Caco-2 (cell line): ENCODE measurements around the gene RRM2. TPM values are rescaled to one million over a fixed set of nuclear protein-coding genes. Genes with fewer than 3 reads are reported as not detected.

Experiments
- BruUV-seq: library from RNA; stranded (reverse); fragments of 400-500 nt; replicated peaks from 2 replicates; lab custom pipeline; 2021; lab: Mats Ljungman, UMichigan
- CTCF ChIA-PET: fragments of 300-600 bp; sonication (Branson Sonifier 250); formaldehyde crosslinking; loops from one replicate; lab custom pipeline; 2022; ENCODE audit warnings: antibody characterized with exemption; lab: Charles Lee
- POLR2A ChIA-PET: fragments of 300-600 bp; sonication (Branson Sonifier 250); formaldehyde crosslinking; loops from one replicate; lab custom pipeline; 2022; ENCODE audit warnings: antibody characterized with exemption; lab: Charles Lee
- DNase-seq, 2 experiments: peaks; one replicate each; pipeline versions ENCODE4 v3.0.0 to v3.0.0-alpha.2; 2020 to 2022
- H3K27me3 ChIP-seq: replicated peaks from 2 replicates; pipeline ENCODE4 v1.6.0; 2011; ENCODE audit warnings: low read length; ENCODE audit not compliant: control insufficient read depth, insufficient read depth
- H3K36me3 ChIP-seq: 2 replicates; pipeline ENCODE4 v1.5.1; 2011; ENCODE audit warnings: low read length; ENCODE audit not compliant: control insufficient read depth, insufficient read depth
- H3K4me1 ChIP-seq: fragments of 250-450 bp; sonication (Bioruptor Pico); 2 replicates; pipeline ENCODE4 v1.5.1; 2020; ENCODE audit warnings: mild to moderate bottlenecking
- H3K4me3 ChIP-seq: 2 replicates; pipeline ENCODE4 v1.5.1; 2011; ENCODE audit warnings: low read depth, mild to moderate bottlenecking, control low read depth, low read length
- H3K9me3 ChIP-seq: fragments of 250-450 bp; sonication (Bioruptor Pico); 2 replicates; pipeline ENCODE4 v1.5.1; 2020; ENCODE audit warnings: mild to moderate bottlenecking, moderate library complexity
- H3K27ac Mint-ChIP-seq: one replicate; pipeline ENCODE4 v1.8.0; 2022; ENCODE audit warnings: mixed read lengths; ENCODE audit not compliant: unreplicated experiment
- H3K27me3 Mint-ChIP-seq: one replicate; pipeline ENCODE4 v1.8.0; 2022; ENCODE audit warnings: mixed read lengths; ENCODE audit not compliant: insufficient read depth, unreplicated experiment
- H3K36me3 Mint-ChIP-seq: one replicate; pipeline ENCODE4 v1.8.0; 2022; ENCODE audit warnings: mild to moderate bottlenecking, mixed read lengths; ENCODE audit not compliant: insufficient read depth, unreplicated experiment
- H3K4me1 Mint-ChIP-seq: one replicate; pipeline ENCODE4 v1.8.0; 2022; ENCODE audit warnings: low read depth, mixed read lengths; ENCODE audit not compliant: unreplicated experiment
- H3K4me3 Mint-ChIP-seq: one replicate; pipeline ENCODE4 v1.8.0; 2022; ENCODE audit warnings: mild to moderate bottlenecking, moderate library complexity, mixed read lengths; ENCODE audit not compliant: unreplicated experiment
- H3K9me3 Mint-ChIP-seq: one replicate; pipeline ENCODE4 v1.8.0; 2022; ENCODE audit warnings: mixed read lengths; ENCODE audit not compliant: unreplicated experiment
- intact Hi-C: fragments of 100-400 bp; cut with micrococcal nuclease; formaldehyde crosslinking; loops from one replicate; pipeline ENCODE4 v1.10.0; 2022; ENCODE audit not compliant: unreplicated experiment
- total RNA-seq: library from RNA; stranded (reverse); gene quantifications from 2 replicates; pipeline ENCODE4 v1.2.3, GENCODE V29; 2022
- TF ChIP-seq, protein P1 (sequence below), 2 experiments: fragments of 200-600 bp in 1 of 2; IDR thresholded peaks; 1 replicate in 1 of 2; 2 replicates in 1 of 2; pipeline versions ENCODE4 v1.5.1 to v1.8.0; 2011 to 2022; ENCODE audit warnings: antibody characterized with exemption in 1 of 2, control low read depth in 1 of 2, inconsistent platforms in 1 of 2, low read depth in 1 of 2, low read length in 1 of 2, mild to moderate bottlenecking in 1 of 2, moderate library complexity in 1 of 2; ENCODE audit not compliant: insufficient read depth in 1 of 2, severe bottlenecking in 1 of 2, unreplicated experiment in 1 of 2

RRM2 gene
- total RNA-seq, 1 experiment from 2014 or later = 169 TPM

DNA sequence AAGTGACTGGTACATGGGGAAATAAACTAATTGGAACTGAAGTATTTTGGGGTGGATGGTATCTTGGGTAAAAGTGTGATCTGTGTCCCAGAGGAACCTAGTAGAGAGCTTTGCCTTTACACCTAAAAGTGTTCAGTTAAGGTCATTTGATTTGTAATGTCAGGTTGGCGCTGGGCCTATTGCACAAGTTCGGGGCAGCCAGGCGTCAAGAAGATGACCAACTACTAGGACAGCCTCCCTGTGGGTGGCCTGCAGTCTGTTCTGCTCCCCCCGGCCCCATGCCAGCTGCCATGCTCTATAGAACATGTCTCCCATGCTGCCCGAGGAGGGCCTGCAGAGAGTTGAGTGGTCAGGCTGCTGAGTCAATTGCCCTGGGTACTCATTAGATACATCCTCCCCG lies 10.1 kb downstream of the RRM2 start:
- H3K4me3 ChIP-seq = no peak overlapping the region
- peaks cover 88% of the 10 kb centered on the region for H3K36me3 Mint-ChIP-seq
- no peaks in the 10 kb centered on the region for H3K9me3 ChIP-seq
- H3K4me1 ChIP-seq = peaks cover 13% of the 10 kb centered on the region
- TF ChIP-seq, protein P1, sequence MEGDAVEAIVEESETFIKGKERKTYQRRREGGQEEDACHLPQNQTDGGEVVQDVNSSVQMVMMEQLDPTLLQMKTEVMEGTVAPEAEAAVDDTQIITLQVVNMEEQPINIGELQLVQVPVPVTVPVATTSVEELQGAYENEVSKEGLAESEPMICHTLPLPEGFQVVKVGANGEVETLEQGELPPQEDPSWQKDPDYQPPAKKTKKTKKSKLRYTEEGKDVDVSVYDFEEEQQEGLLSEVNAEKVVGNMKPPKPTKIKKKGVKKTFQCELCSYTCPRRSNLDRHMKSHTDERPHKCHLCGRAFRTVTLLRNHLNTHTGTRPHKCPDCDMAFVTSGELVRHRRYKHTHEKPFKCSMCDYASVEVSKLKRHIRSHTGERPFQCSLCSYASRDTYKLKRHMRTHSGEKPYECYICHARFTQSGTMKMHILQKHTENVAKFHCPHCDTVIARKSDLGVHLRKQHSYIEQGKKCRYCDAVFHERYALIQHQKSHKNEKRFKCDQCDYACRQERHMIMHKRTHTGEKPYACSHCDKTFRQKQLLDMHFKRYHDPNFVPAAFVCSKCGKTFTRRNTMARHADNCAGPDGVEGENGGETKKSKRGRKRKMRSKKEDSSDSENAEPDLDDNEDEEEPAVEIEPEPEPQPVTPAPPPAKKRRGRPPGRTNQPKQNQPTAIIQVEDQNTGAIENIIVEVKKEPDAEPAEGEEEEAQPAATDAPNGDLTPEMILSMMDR (IDR thresholded peaks at IDR 0.05; ENCODE audit: insufficient read depth in 1 of 2, low read depth in 1 of 2, low read length in 1 of 2, severe bottlenecking in 1 of 2, unreplicated experiment in 1 of 2) = no peak
- no peak overlapping the region for H3K4me3 Mint-ChIP-seq
- H3K27me3 Mint-ChIP-seq = no peaks in the 10 kb centered on the region
- intact Hi-C loops = no loop called here
- CTCF ChIA-PET = no interaction called here
- POLR2A ChIA-PET = no interaction called here
- H3K27me3 ChIP-seq = no peaks in the 10 kb centered on the region
- peaks cover 4% of the 10 kb centered on the region for H3K36me3 ChIP-seq
- no TSS peak for BruUV-seq
- H3K9me3 Mint-ChIP-seq = no peaks in the 10 kb centered on the region
- H3K27ac Mint-ChIP-seq = peak overlapping the region; percentile 33
- DNase-seq = no peak
- H3K4me1 Mint-ChIP-seq = peaks cover 23% of the 10 kb centered on the region

GRCh38 chr2:10132996-10133647 lies 10.6 kb downstream of the RRM2 start:
- no peak overlapping the region for H3K27ac Mint-ChIP-seq
- H3K4me3 Mint-ChIP-seq = no peak overlapping the region
- no TSS peak for BruUV-seq
- no peak overlapping the region for H3K4me3 ChIP-seq
- H3K9me3 Mint-ChIP-seq = no peaks in the 10 kb centered on the region
- peaks cover 83% of the 10 kb centered on the region for H3K36me3 Mint-ChIP-seq
- ChIA-PET CTCF (no interaction called here), POLR2A (interaction anchor here (0.7 to 1.1 kb wide), 2 partner anchors 302 to 1255 kb away, joined by 3 to 4 read pairs; no protein-coding TSS in a partner anchor)
- intact Hi-C loops = no loop called here
- H3K27me3 Mint-ChIP-seq = no peaks in the 10 kb centered on the region
- H3K9me3 ChIP-seq = no peaks in the 10 kb centered on the region
- peaks cover 13% of the 10 kb centered on the region for H3K4me1 ChIP-seq
- TF ChIP-seq, protein P1 (IDR thresholded peaks at IDR 0.05; ENCODE audit: insufficient read depth in 1 of 2, low read depth in 1 of 2, low read length in 1 of 2, severe bottlenecking in 1 of 2, unreplicated experiment in 1 of 2) = no peak
- no peaks in the 10 kb centered on the region for H3K27me3 ChIP-seq
- H3K36me3 ChIP-seq = peaks cover 4% of the 10 kb centered on the region
- DNase-seq = no peak
- H3K4me1 Mint-ChIP-seq = peaks cover 23% of the 10 kb centered on the region

DNA sequence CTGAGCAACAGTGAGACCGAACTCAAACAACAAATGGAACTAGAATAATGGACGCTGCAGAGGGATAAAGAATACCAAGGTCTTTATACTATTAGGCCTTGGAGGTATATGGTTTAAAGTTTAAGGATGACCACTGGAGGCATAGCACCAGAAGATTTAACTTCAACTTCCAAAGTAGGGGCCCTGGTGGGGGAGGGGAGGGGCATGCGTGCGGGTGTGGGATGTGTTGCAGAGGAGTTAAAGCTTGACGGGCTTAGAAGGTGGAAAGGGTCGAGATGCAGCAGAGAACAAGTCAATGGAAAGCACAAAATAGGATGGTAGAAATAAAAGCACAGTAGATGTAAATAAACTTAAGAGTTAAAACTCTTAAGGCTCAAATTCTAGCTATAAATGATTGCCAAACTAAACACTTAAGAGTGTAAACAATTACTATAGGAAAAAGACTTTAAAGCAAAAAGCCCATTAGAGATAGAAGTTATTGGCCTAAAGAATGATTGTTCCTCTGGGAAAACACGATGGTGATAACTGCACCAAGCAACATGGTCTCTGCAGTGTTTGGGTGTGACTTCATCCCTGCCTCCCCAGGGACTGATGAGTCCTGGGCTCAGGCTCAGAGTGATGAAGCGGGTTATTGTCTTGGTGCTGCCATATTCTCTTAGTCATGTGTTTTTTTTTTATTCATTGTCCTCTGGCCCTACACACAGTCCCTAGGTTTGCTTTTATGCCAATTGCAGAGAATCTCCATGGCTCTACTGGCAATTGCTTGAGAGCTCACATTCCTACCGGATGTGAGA lies 13.0 kb downstream of the RRM2 start:
- intact Hi-C loops = no loop called here

More for the DNA sequence above, 13.0 kb downstream of the RRM2 start:
- no peaks in the 10 kb centered on the region for H3K9me3 ChIP-seq
- no TSS peak for BruUV-seq
- no peak overlapping the region for H3K4me3 Mint-ChIP-seq
- H3K27me3 Mint-ChIP-seq = no peaks in the 10 kb centered on the region
- no peak overlapping the region for H3K27ac Mint-ChIP-seq
- peaks cover 73% of the 10 kb centered on the region for H3K36me3 Mint-ChIP-seq
- CTCF ChIA-PET = interaction anchor here (0.6 to 0.7 kb wide), 2 partner anchors 13 to 273 kb away, joined by 3 read pairs; no protein-coding TSS in a partner anchor
- H3K4me1 Mint-ChIP-seq = peaks cover 13% of the 10 kb centered on the region
- TF ChIP-seq, protein P1 (IDR thresholded peaks at IDR 0.05; ENCODE audit: insufficient read depth in 1 of 2, low read depth in 1 of 2, low read length in 1 of 2, severe bottlenecking in 1 of 2, unreplicated experiment in 1 of 2) = no peak
- peaks cover 13% of the 10 kb centered on the region for H3K4me1 ChIP-seq
- POLR2A ChIA-PET = no interaction called here
- no peak for DNase-seq
- H3K9me3 Mint-ChIP-seq = no peaks in the 10 kb centered on the region
- H3K36me3 ChIP-seq = peaks cover 1% of the 10 kb centered on the region; the same call in 1 of the 2 replicates
- H3K4me3 ChIP-seq = no peak overlapping the region
- H3K27me3 ChIP-seq = no peaks in the 10 kb centered on the region
